Upper lobe of left lung (tissue), 4 donors: Measurements from ENCODE around the gene KCNJ6.

Source experiments
- EP300 ChIP-seq, 4 donors: sonication (generic); formaldehyde crosslinking; IDR thresholded peaks; one replicate each; pipeline ENCODE4 v1.5.1; 2017; ENCODE audit warnings: antibody characterized with exemption in 4 of 4, control low read depth in 2 of 4
- POLR2AphosphoS5 ChIP-seq, 2 donors: sonication (generic); formaldehyde crosslinking; IDR thresholded peaks; one replicate each; pipeline ENCODE4 v1.5.1; 2017; ENCODE audit warnings: antibody characterized with exemption in 2 of 2
- TF ChIP-seq, protein P1 (sequence below), 6 experiments: fragments of 450-650 bp in 4 of 6; fragments of 200-600 bp in 2 of 6; sonication (generic) in 2 of 6; IDR thresholded peaks; one replicate each; pipeline ENCODE4 v1.5.1; 2016 to 2019; ENCODE audit warnings: antibody characterized with exemption in 6 of 6

- TF ChIP-seq, protein P1, sequence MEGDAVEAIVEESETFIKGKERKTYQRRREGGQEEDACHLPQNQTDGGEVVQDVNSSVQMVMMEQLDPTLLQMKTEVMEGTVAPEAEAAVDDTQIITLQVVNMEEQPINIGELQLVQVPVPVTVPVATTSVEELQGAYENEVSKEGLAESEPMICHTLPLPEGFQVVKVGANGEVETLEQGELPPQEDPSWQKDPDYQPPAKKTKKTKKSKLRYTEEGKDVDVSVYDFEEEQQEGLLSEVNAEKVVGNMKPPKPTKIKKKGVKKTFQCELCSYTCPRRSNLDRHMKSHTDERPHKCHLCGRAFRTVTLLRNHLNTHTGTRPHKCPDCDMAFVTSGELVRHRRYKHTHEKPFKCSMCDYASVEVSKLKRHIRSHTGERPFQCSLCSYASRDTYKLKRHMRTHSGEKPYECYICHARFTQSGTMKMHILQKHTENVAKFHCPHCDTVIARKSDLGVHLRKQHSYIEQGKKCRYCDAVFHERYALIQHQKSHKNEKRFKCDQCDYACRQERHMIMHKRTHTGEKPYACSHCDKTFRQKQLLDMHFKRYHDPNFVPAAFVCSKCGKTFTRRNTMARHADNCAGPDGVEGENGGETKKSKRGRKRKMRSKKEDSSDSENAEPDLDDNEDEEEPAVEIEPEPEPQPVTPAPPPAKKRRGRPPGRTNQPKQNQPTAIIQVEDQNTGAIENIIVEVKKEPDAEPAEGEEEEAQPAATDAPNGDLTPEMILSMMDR (IDR thresholded peaks at IDR 0.05), result no peak
- TF ChIP-seq EP300 (IDR thresholded peaks at IDR 0.05), result no peak
- TF ChIP-seq POLR2AphosphoS5 (IDR thresholded peaks at IDR 0.05), result no peak
Observed at GRCh38 chr21:37593015-37593414, 323.2 kb downstream of the KCNJ6 start.
